ENCODE measurements around the gene SNRNP27.

SNRNP27 gene

GRCh38 chr2:69937968-69938367 is 44.2 kb downstream of the SNRNP27 start:
- 94% methylated on average over 14 of the region's 14 CpGs for WGBS
- H3K4me3 ChIP-seq (ENCODE audit: low read length): no peak overlapping the region
- no peak overlapping the region for H3K27ac ChIP-seq (ENCODE audit: low read depth, low read length)
- peaks cover 19% of the 10 kb centered on the region for H3K36me3 ChIP-seq (ENCODE audit: insufficient read depth, low read length)
- no peaks in the 10 kb centered on the region for H3K27me3 ChIP-seq (ENCODE audit: insufficient read depth, low read length)
- H3K4me1 ChIP-seq (ENCODE audit: insufficient read depth, low read length): peaks cover 15% of the 10 kb centered on the region
- no peaks in the 10 kb centered on the region for H3K9me3 ChIP-seq (ENCODE audit: insufficient read depth, low read depth, low read length)
- H3K9ac ChIP-seq (ENCODE audit: low read depth, low read length): no peak overlapping the region

- WGBS: 92% methylated on average over 14 of the region's 14 CpGs
- peaks cover 19% of the 10 kb centered on the region for H3K36me3 ChIP-seq (ENCODE audit: insufficient read depth, low read length)
- no peaks in the 10 kb centered on the region for H3K9me3 ChIP-seq (ENCODE audit: insufficient read depth, low read depth, low read length)
- H3K4me3 ChIP-seq (ENCODE audit: low read length): no peak overlapping the region
- H3K4me1 ChIP-seq (ENCODE audit: insufficient read depth, low read length): peaks cover 11% of the 10 kb centered on the region
- H3K27me3 ChIP-seq (ENCODE audit: insufficient read depth, low read length): no peaks in the 10 kb centered on the region
- no peak overlapping the region for H3K9ac ChIP-seq (ENCODE audit: low read depth, low read length)
- no peak overlapping the region for H3K27ac ChIP-seq (ENCODE audit: low read depth, low read length)
Measured at GRCh38 chr2:69939722-69940121, 46.0 kb downstream of the SNRNP27 start.

- no peak overlapping the region for H3K9ac ChIP-seq (ENCODE audit: low read depth, low read length)
- peaks cover 15% of the 10 kb centered on the region for H3K36me3 ChIP-seq (ENCODE audit: insufficient read depth, low read length)
- H3K9me3 ChIP-seq (ENCODE audit: insufficient read depth, low read depth, low read length): no peaks in the 10 kb centered on the region
- H3K4me3 ChIP-seq (ENCODE audit: low read length): no peak overlapping the region
- no peaks in the 10 kb centered on the region for H3K27me3 ChIP-seq (ENCODE audit: insufficient read depth, low read length)
- H3K4me1 ChIP-seq (ENCODE audit: insufficient read depth, low read length): peaks cover 11% of the 10 kb centered on the region
- H3K27ac ChIP-seq (ENCODE audit: low read depth, low read length): no peak overlapping the region
- 91% methylated on average over 7 of the region's 8 CpGs for WGBS
Measured at GRCh38 chr2:69940691-69941090, 46.9 kb downstream of the SNRNP27 start.

- H3K9ac ChIP-seq (ENCODE audit: low read depth, low read length): no peak overlapping the region
- H3K9me3 ChIP-seq (ENCODE audit: insufficient read depth, low read depth, low read length): no peaks in the 10 kb centered on the region
- no peak overlapping the region for H3K27ac ChIP-seq (ENCODE audit: low read depth, low read length)
- 92% methylated on average over 11 of the region's 11 CpGs for WGBS
- peaks cover 16% of the 10 kb centered on the region for H3K4me1 ChIP-seq (ENCODE audit: insufficient read depth, low read length)
- no peak overlapping the region for H3K4me3 ChIP-seq (ENCODE audit: low read length)
- H3K36me3 ChIP-seq (ENCODE audit: insufficient read depth, low read length): peaks cover 9% of the 10 kb centered on the region
- H3K27me3 ChIP-seq (ENCODE audit: insufficient read depth, low read length): no peaks in the 10 kb centered on the region
Measured at GRCh38 chr2:69943000-69943842, 49.5 kb downstream of the SNRNP27 start.

GRCh38 chr2:69943843-69944525 is 50.2 kb downstream of the SNRNP27 start:
- no peak overlapping the region for H3K27ac ChIP-seq (ENCODE audit: low read depth, low read length)
- H3K36me3 ChIP-seq (ENCODE audit: insufficient read depth, low read length): peaks cover 3% of the 10 kb centered on the region; the same call in 1 of the 2 replicates
- no peak overlapping the region for H3K9ac ChIP-seq (ENCODE audit: low read depth, low read length)
- WGBS: 82% methylated on average over 8 of the region's 9 CpGs
- H3K4me3 ChIP-seq (ENCODE audit: low read length): no peak overlapping the region
- peaks cover 16% of the 10 kb centered on the region for H3K4me1 ChIP-seq (ENCODE audit: insufficient read depth, low read length)
- H3K27me3 ChIP-seq (ENCODE audit: insufficient read depth, low read length): no peaks in the 10 kb centered on the region
- H3K9me3 ChIP-seq (ENCODE audit: insufficient read depth, low read depth, low read length): no peaks in the 10 kb centered on the region

GRCh38 chr2:69944756-69945155 is 51.0 kb downstream of the SNRNP27 start:
- 94% methylated on average over 7 of the region's 7 CpGs for WGBS
- H3K4me1 ChIP-seq (ENCODE audit: insufficient read depth, low read length): peaks cover 13% of the 10 kb centered on the region
- H3K36me3 ChIP-seq (ENCODE audit: insufficient read depth, low read length): no peaks in the 10 kb centered on the region
- H3K4me3 ChIP-seq (ENCODE audit: low read length): no peak overlapping the region
- H3K9me3 ChIP-seq (ENCODE audit: insufficient read depth, low read depth, low read length): no peaks in the 10 kb centered on the region
- H3K27ac ChIP-seq (ENCODE audit: low read depth, low read length): no peak overlapping the region
- H3K9ac ChIP-seq (ENCODE audit: low read depth, low read length): no peak overlapping the region
- H3K27me3 ChIP-seq (ENCODE audit: insufficient read depth, low read length): no peaks in the 10 kb centered on the region

GRCh38 chr2:69945441-69945840 is 51.7 kb downstream of the SNRNP27 start:
- WGBS: 94% methylated on average over 8 of the region's 8 CpGs
- H3K4me3 ChIP-seq (ENCODE audit: low read length): no peak overlapping the region
- no peak overlapping the region for H3K27ac ChIP-seq (ENCODE audit: low read depth, low read length)
- no peak overlapping the region for H3K9ac ChIP-seq (ENCODE audit: low read depth, low read length)
- no peaks in the 10 kb centered on the region for H3K27me3 ChIP-seq (ENCODE audit: insufficient read depth, low read length)
- H3K4me1 ChIP-seq (ENCODE audit: insufficient read depth, low read length): peaks cover 7% of the 10 kb centered on the region; the same call in 1 of the 2 replicates
- no peaks in the 10 kb centered on the region for H3K36me3 ChIP-seq (ENCODE audit: insufficient read depth, low read length)
- H3K9me3 ChIP-seq (ENCODE audit: insufficient read depth, low read depth, low read length): no peaks in the 10 kb centered on the region

GRCh38 chr2:69945941-69946340 is 52.2 kb downstream of the SNRNP27 start:
- Histone ChIP-seq H3K27me3 (ENCODE audit: insufficient read depth, low read length) (no peaks in the 10 kb centered on the region), H3K4me3 (ENCODE audit: low read length) (no peak overlapping the region), H3K4me1 (ENCODE audit: insufficient read depth, low read length) (peaks cover 5% of the 10 kb centered on the region; the same call in 1 of the 2 replicates), H3K27ac (ENCODE audit: low read depth, low read length) (no peak overlapping the region), H3K36me3 (ENCODE audit: insufficient read depth, low read length) (no peaks in the 10 kb centered on the region), H3K9me3 (ENCODE audit: insufficient read depth, low read depth, low read length) (no peaks in the 10 kb centered on the region), H3K9ac (ENCODE audit: low read depth, low read length) (no peak overlapping the region)
- WGBS: 93% methylated on average over 8 of the region's 8 CpGs

GRCh38 chr2:69946351-69947324 is 52.9 kb downstream of the SNRNP27 start:
- Histone ChIP-seq H3K9me3 (ENCODE audit: insufficient read depth, low read depth, low read length) (no peaks in the 10 kb centered on the region), H3K36me3 (ENCODE audit: insufficient read depth, low read length) (no peaks in the 10 kb centered on the region), H3K27ac (ENCODE audit: low read depth, low read length) (no peak overlapping the region), H3K4me3 (ENCODE audit: low read length) (no peak overlapping the region), H3K4me1 (ENCODE audit: insufficient read depth, low read length) (0 out of 2 replicates have a peak, but pooled peaks cover 5% of the 10 kb centered on the region), H3K27me3 (ENCODE audit: insufficient read depth, low read length) (no peaks in the 10 kb centered on the region), H3K9ac (ENCODE audit: low read depth, low read length) (no peak overlapping the region)
- 87% methylated on average over 13 of the region's 13 CpGs for WGBS

GRCh38 chr2:69947325-69947931 is 53.7 kb downstream of the SNRNP27 start:
- H3K4me1 ChIP-seq (ENCODE audit: insufficient read depth, low read length): 0 out of 2 replicates have a peak, but pooled peaks cover 5% of the 10 kb centered on the region
- no peaks in the 10 kb centered on the region for H3K36me3 ChIP-seq (ENCODE audit: insufficient read depth, low read length)
- H3K4me3 ChIP-seq (ENCODE audit: low read length): no peak overlapping the region
- 95% methylated on average over 4 of the region's 4 CpGs for WGBS
- no peaks in the 10 kb centered on the region for H3K27me3 ChIP-seq (ENCODE audit: insufficient read depth, low read length)
- no peaks in the 10 kb centered on the region for H3K9me3 ChIP-seq (ENCODE audit: insufficient read depth, low read depth, low read length)
- no peak overlapping the region for H3K27ac ChIP-seq (ENCODE audit: low read depth, low read length)
- H3K9ac ChIP-seq (ENCODE audit: low read depth, low read length): no peak overlapping the region

Measured in HUES64 (cell line).